ENCODE data around the gene ACTL10.

The ACTL10 gene

GRCh38 chr20:33671573-33672288, 5.0 kb downstream of the ACTL10 start:
- Histone ChIP-seq H3F3A (ENCODE audit: low read depth) (no peaks in the 10 kb centered on the region), H3K79me2 (ENCODE audit: insufficient read depth, low read length) (peaks cover 10% of the 10 kb centered on the region), H3K4me1 (ENCODE audit: insufficient read depth, low read length, poor library complexity, severe bottlenecking) (peaks cover 20% of the 10 kb centered on the region), H3K27me3 (ENCODE audit: insufficient read depth, low read length, poor library complexity, severe bottlenecking) (no peaks in the 10 kb centered on the region), H4K20me1 (ENCODE audit: insufficient read depth, low read length, poor library complexity, severe bottlenecking) (peaks cover 3% of the 10 kb centered on the region), H3K9me3 (ENCODE audit: insufficient read depth, low read depth, low read length) (no peaks in the 10 kb centered on the region), H3K4me3 (ENCODE audit: low read length, poor library complexity, severe bottlenecking) (no peak overlapping the region), H3K9ac (ENCODE audit: low read depth, low read length, poor library complexity, severe bottlenecking) (no peak overlapping the region), H3K9me2 (replicated peaks; ENCODE audit: low read depth, low read length) (no peaks in the 10 kb centered on the region), H2AFZ (ENCODE audit: low read length) (no peak overlapping the region), H3K4me2 (ENCODE audit: low read depth, low read length, poor library complexity, severe bottlenecking) (peak overlapping the region; percentile 97), H3K36me3 (ENCODE audit: insufficient read depth, low read length) (peaks cover 7% of the 10 kb centered on the region; the same call in 1 of the 2 replicates)
- TF ChIP-seq EZH2phosphoT487 (IDR thresholded peaks at IDR 0.05; ENCODE audit: borderline replicate concordance), result no peak
- TF ChIP-seq, protein P1, sequence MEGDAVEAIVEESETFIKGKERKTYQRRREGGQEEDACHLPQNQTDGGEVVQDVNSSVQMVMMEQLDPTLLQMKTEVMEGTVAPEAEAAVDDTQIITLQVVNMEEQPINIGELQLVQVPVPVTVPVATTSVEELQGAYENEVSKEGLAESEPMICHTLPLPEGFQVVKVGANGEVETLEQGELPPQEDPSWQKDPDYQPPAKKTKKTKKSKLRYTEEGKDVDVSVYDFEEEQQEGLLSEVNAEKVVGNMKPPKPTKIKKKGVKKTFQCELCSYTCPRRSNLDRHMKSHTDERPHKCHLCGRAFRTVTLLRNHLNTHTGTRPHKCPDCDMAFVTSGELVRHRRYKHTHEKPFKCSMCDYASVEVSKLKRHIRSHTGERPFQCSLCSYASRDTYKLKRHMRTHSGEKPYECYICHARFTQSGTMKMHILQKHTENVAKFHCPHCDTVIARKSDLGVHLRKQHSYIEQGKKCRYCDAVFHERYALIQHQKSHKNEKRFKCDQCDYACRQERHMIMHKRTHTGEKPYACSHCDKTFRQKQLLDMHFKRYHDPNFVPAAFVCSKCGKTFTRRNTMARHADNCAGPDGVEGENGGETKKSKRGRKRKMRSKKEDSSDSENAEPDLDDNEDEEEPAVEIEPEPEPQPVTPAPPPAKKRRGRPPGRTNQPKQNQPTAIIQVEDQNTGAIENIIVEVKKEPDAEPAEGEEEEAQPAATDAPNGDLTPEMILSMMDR (conservative IDR thresholded peaks at IDR 0.05; ENCODE audit: low read length), result no peak

DNA sequence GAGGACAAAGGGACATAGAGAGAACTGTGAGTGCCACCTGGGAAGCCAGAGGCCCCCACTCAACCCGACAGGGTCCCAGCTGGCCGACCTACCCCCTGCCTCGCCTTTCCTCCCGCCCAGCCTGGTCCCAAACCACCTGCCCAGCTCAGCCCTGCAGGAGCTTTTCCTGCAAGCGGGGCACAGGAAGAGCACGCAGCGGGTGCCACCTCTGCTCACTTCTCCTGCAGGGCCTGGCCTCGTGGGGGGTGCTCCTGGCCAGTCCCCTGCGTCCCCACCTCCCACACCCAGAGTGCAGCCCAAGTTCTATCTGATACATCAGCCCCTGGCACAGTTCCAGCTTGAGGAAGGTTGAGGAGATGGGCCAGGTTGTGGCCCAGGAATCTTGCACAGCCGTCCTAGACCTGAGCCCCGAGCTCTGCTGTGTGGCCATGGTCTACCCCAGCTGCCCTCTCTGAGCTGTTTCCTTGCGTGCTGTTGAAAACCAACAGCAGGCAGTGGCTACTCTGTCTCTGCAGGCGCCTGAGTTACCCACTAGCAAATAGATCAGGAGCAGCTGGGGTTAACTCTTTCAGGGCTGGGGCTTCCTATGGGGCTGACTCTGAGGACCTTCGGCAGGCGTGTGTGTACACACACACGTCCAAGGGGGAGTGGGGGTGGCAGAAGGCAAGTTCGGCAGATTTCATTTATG, 5.8 kb downstream of the ACTL10 start:
- Histone ChIP-seq H3K27me3 (ENCODE audit: insufficient read depth, low read length, poor library complexity, severe bottlenecking) (no peaks in the 10 kb centered on the region), H3K9me2 (replicated peaks; ENCODE audit: low read depth, low read length) (no peaks in the 10 kb centered on the region), H2AFZ (ENCODE audit: low read length) (no peak overlapping the region), H3K79me2 (ENCODE audit: insufficient read depth, low read length) (peaks cover 10% of the 10 kb centered on the region), H3K9me3 (ENCODE audit: insufficient read depth, low read depth, low read length) (no peaks in the 10 kb centered on the region), H3K4me3 (ENCODE audit: low read length, poor library complexity, severe bottlenecking) (peak overlapping the region; percentile 94), H3K36me3 (ENCODE audit: insufficient read depth, low read length) (peaks cover 15% of the 10 kb centered on the region; the same call in 1 of the 2 replicates), H4K20me1 (ENCODE audit: insufficient read depth, low read length, poor library complexity, severe bottlenecking) (peaks cover 3% of the 10 kb centered on the region), H3K9ac (ENCODE audit: low read depth, low read length, poor library complexity, severe bottlenecking) (peak overlapping the region; percentile 91), H3K4me2 (ENCODE audit: low read depth, low read length, poor library complexity, severe bottlenecking) (peak overlapping the region; percentile 97), H3F3A (ENCODE audit: low read depth) (no peaks in the 10 kb centered on the region), H3K4me1 (ENCODE audit: insufficient read depth, low read length, poor library complexity, severe bottlenecking) (peaks cover 20% of the 10 kb centered on the region)
- TF ChIP-seq, protein P1 (conservative IDR thresholded peaks at IDR 0.05; ENCODE audit: low read length), result no peak
- TF ChIP-seq EZH2phosphoT487 (IDR thresholded peaks at IDR 0.05; ENCODE audit: borderline replicate concordance), result no peak

DNA sequence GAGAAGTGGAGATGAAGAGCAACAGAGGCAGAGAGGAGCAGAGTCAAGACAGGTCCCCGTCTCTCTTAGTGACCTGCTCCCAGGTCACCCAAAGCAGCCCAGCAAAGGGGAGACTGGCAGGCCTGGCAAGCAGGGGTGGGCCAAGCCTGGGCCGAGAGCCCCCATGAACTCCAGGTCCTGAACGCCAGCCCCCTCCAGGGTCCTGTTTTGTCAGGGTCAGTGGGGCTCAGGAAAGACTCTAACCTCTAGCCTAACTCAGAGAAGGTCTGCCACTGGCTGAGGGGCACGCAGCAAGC, 6.3 kb downstream of the ACTL10 start:
- no peaks in the 10 kb centered on the region for H3K9me3 ChIP-seq (ENCODE audit: insufficient read depth, low read depth, low read length)
- H2AFZ ChIP-seq (ENCODE audit: low read length), result no peak overlapping the region
- peaks cover 20% of the 10 kb centered on the region for H3K4me1 ChIP-seq (ENCODE audit: insufficient read depth, low read length, poor library complexity, severe bottlenecking)
- peaks cover 10% of the 10 kb centered on the region for H3K79me2 ChIP-seq (ENCODE audit: insufficient read depth, low read length)
- H3K4me3 ChIP-seq (ENCODE audit: low read length, poor library complexity, severe bottlenecking), result peak overlapping the region; percentile 94
- peaks cover 20% of the 10 kb centered on the region; the same call in 1 of the 2 replicates for H3K36me3 ChIP-seq (ENCODE audit: insufficient read depth, low read length)
- no peaks in the 10 kb centered on the region for H3F3A ChIP-seq (ENCODE audit: low read depth)
- TF ChIP-seq EZH2phosphoT487 (IDR thresholded peaks at IDR 0.05; ENCODE audit: borderline replicate concordance), result no peak
- TF ChIP-seq, protein P1 (conservative IDR thresholded peaks at IDR 0.05; ENCODE audit: low read length), result no peak
- peak overlapping the region; percentile 91 for H3K9ac ChIP-seq (ENCODE audit: low read depth, low read length, poor library complexity, severe bottlenecking)
- no peaks in the 10 kb centered on the region for H3K9me2 ChIP-seq (replicated peaks; ENCODE audit: low read depth, low read length)
- peaks cover 3% of the 10 kb centered on the region for H4K20me1 ChIP-seq (ENCODE audit: insufficient read depth, low read length, poor library complexity, severe bottlenecking)
- no peaks in the 10 kb centered on the region for H3K27me3 ChIP-seq (ENCODE audit: insufficient read depth, low read length, poor library complexity, severe bottlenecking)
- peak overlapping the region; percentile 97 for H3K4me2 ChIP-seq (ENCODE audit: low read depth, low read length, poor library complexity, severe bottlenecking)
